ENCODE results near the gene RAMACL. TPM values are rescaled to one million over a fixed set of nuclear protein-coding genes. Genes with fewer than 3 reads are reported as not detected.

The RAMACL gene
- total and polyA plus RNA-seq, 4 donors: 0.22 to 0.59 (median 0.31) TPM

GRCh38 chr6:166559662-166560061 is 26.8 kb downstream of the RAMACL start:
- Histone ChIP-seq H3K9me3 (ENCODE audit: control insufficient read depth in 4 of 4, low read length in 3 of 4) (peaks cover 0 to 1% (median 0%) of the 10 kb centered on the region in 4 donors), H3K4me3 (ENCODE audit: low read depth in 1 of 3, low read length in 3 of 3) (no peak overlapping the region), H3K4me1 (ENCODE audit: control insufficient read depth in 4 of 4, insufficient read depth in 4 of 4, low read length in 3 of 4) (peaks cover 0 to 12% (median 1%) of the 10 kb centered on the region in 4 donors), H3K27me3 (ENCODE audit: control insufficient read depth in 4 of 4, insufficient read depth in 4 of 4, low read length in 3 of 4) (no peaks in the 10 kb centered on the region), H3K9ac (ENCODE audit: low read depth in 1 of 2, low read length in 2 of 2) (no peak overlapping the region), H3K36me3 (ENCODE audit: control insufficient read depth in 4 of 4, insufficient read depth in 3 of 4, low read depth in 1 of 4, low read length in 3 of 4) (no peaks in the 10 kb centered on the region), H3K27ac (ENCODE audit: low read depth in 1 of 2, low read length in 2 of 2) (no peak overlapping the region)
- TF ChIP-seq, protein P1, sequence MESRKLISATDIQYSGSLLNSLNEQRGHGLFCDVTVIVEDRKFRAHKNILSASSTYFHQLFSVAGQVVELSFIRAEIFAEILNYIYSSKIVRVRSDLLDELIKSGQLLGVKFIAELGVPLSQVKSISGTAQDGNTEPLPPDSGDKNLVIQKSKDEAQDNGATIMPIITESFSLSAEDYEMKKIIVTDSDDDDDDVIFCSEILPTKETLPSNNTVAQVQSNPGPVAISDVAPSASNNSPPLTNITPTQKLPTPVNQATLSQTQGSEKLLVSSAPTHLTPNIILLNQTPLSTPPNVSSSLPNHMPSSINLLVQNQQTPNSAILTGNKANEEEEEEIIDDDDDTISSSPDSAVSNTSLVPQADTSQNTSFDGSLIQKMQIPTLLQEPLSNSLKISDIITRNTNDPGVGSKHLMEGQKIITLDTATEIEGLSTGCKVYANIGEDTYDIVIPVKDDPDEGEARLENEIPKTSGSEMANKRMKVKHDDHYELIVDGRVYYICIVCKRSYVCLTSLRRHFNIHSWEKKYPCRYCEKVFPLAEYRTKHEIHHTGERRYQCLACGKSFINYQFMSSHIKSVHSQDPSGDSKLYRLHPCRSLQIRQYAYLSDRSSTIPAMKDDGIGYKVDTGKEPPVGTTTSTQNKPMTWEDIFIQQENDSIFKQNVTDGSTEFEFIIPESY (IDR thresholded peaks at IDR 0.05): no peak
- no peak for TF ChIP-seq ATF3 (IDR thresholded peaks at IDR 0.05)
- 98% methylated on average over 1 of the region's 1 CpG for WGBS
- DNase-seq (ENCODE audit: low spot score): no peak

DNA sequence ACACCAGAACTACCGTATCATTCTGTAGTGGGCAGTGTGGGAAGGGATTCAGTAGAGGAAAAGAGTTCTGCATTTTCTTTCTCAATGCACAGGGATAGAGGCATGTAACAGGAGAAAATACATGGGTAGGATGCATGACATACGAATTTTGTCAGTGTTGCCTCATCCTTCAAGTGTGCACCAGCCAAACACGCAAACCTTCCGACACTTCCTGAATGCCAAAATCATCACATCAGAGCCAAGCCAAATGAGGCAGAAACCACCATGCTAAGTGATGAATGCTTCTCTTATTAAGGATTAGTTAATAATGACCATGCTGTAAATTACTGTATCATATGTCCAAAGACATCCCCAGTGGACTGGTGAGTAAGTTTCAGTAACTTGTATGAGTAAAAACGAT is 27.3 kb downstream of the RAMACL start:
- no peak overlapping the region for H3K27ac ChIP-seq (ENCODE audit: low read depth in 1 of 2, low read length in 2 of 2)
- H3K27me3 ChIP-seq (ENCODE audit: control insufficient read depth in 4 of 4, insufficient read depth in 4 of 4, low read length in 3 of 4): no peaks in the 10 kb centered on the region
- H3K4me3 ChIP-seq (ENCODE audit: low read depth in 1 of 3, low read length in 3 of 3): no peak overlapping the region
- peaks cover 0 to 16% (median 1%) of the 10 kb centered on the region in 4 donors for H3K4me1 ChIP-seq (ENCODE audit: control insufficient read depth in 4 of 4, insufficient read depth in 4 of 4, low read length in 3 of 4)
- no peaks in the 10 kb centered on the region for H3K36me3 ChIP-seq (ENCODE audit: control insufficient read depth in 4 of 4, insufficient read depth in 3 of 4, low read depth in 1 of 4, low read length in 3 of 4)
- peaks cover 0 to 1% (median 0%) of the 10 kb centered on the region in 4 donors for H3K9me3 ChIP-seq (ENCODE audit: control insufficient read depth in 4 of 4, low read length in 3 of 4)
- WGBS: 92% methylated on average over 5 of the region's 5 CpGs
- no peak overlapping the region for H3K9ac ChIP-seq (ENCODE audit: low read depth in 1 of 2, low read length in 2 of 2)
- TF ChIP-seq GABPA (IDR thresholded peaks at IDR 0.05 in 1 of 2, conservative IDR thresholded peaks at IDR 0.05 in 1 of 2): no peak
- TF ChIP-seq, protein P2, sequence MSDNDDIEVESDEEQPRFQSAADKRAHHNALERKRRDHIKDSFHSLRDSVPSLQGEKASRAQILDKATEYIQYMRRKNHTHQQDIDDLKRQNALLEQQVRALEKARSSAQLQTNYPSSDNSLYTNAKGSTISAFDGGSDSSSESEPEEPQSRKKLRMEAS (IDR thresholded peaks at IDR 0.05): no peak
- TF ChIP-seq NR2F2 (IDR thresholded peaks at IDR 0.05): no peak
- TF ChIP-seq RAD21 (IDR thresholded peaks at IDR 0.05): no peak
- TF ChIP-seq HNF4G (IDR thresholded peaks at IDR 0.05): no peak
- TF ChIP-seq, protein P3, sequence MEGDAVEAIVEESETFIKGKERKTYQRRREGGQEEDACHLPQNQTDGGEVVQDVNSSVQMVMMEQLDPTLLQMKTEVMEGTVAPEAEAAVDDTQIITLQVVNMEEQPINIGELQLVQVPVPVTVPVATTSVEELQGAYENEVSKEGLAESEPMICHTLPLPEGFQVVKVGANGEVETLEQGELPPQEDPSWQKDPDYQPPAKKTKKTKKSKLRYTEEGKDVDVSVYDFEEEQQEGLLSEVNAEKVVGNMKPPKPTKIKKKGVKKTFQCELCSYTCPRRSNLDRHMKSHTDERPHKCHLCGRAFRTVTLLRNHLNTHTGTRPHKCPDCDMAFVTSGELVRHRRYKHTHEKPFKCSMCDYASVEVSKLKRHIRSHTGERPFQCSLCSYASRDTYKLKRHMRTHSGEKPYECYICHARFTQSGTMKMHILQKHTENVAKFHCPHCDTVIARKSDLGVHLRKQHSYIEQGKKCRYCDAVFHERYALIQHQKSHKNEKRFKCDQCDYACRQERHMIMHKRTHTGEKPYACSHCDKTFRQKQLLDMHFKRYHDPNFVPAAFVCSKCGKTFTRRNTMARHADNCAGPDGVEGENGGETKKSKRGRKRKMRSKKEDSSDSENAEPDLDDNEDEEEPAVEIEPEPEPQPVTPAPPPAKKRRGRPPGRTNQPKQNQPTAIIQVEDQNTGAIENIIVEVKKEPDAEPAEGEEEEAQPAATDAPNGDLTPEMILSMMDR (IDR thresholded peaks at IDR 0.05; ENCODE audit: low read depth, low read length, missing input control): no peak
- TF ChIP-seq FOXA2 (IDR thresholded peaks at IDR 0.05): no peak
- TF ChIP-seq, protein P4, sequence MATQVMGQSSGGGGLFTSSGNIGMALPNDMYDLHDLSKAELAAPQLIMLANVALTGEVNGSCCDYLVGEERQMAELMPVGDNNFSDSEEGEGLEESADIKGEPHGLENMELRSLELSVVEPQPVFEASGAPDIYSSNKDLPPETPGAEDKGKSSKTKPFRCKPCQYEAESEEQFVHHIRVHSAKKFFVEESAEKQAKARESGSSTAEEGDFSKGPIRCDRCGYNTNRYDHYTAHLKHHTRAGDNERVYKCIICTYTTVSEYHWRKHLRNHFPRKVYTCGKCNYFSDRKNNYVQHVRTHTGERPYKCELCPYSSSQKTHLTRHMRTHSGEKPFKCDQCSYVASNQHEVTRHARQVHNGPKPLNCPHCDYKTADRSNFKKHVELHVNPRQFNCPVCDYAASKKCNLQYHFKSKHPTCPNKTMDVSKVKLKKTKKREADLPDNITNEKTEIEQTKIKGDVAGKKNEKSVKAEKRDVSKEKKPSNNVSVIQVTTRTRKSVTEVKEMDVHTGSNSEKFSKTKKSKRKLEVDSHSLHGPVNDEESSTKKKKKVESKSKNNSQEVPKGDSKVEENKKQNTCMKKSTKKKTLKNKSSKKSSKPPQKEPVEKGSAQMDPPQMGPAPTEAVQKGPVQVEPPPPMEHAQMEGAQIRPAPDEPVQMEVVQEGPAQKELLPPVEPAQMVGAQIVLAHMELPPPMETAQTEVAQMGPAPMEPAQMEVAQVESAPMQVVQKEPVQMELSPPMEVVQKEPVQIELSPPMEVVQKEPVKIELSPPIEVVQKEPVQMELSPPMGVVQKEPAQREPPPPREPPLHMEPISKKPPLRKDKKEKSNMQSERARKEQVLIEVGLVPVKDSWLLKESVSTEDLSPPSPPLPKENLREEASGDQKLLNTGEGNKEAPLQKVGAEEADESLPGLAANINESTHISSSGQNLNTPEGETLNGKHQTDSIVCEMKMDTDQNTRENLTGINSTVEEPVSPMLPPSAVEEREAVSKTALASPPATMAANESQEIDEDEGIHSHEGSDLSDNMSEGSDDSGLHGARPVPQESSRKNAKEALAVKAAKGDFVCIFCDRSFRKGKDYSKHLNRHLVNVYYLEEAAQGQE (IDR thresholded peaks at IDR 0.05): no peak
- no peak for TF ChIP-seq FOXA1 (IDR thresholded peaks at IDR 0.05)
- TF ChIP-seq HNF4A (conservative IDR thresholded peaks at IDR 0.05): no peak
- TF ChIP-seq RXRA (IDR thresholded peaks at IDR 0.05): no peak
- no peak for TF ChIP-seq SP1 (IDR thresholded peaks at IDR 0.05)
- TF ChIP-seq, protein P1 (IDR thresholded peaks at IDR 0.05): no peak
- no peak for TF ChIP-seq ATF3 (IDR thresholded peaks at IDR 0.05)
- DNase-seq (ENCODE audit: low spot score): no peak
